Measurements from ENCODE around the gene PSMB7. TPM values are rescaled to one million over a fixed set of nuclear protein-coding genes. Genes with fewer than 3 reads are reported as not detected.

The PSMB7 gene
- total RNA-seq, 6 experiments from 2014 or later: 220 to 267 (median 263) TPM

DNA sequence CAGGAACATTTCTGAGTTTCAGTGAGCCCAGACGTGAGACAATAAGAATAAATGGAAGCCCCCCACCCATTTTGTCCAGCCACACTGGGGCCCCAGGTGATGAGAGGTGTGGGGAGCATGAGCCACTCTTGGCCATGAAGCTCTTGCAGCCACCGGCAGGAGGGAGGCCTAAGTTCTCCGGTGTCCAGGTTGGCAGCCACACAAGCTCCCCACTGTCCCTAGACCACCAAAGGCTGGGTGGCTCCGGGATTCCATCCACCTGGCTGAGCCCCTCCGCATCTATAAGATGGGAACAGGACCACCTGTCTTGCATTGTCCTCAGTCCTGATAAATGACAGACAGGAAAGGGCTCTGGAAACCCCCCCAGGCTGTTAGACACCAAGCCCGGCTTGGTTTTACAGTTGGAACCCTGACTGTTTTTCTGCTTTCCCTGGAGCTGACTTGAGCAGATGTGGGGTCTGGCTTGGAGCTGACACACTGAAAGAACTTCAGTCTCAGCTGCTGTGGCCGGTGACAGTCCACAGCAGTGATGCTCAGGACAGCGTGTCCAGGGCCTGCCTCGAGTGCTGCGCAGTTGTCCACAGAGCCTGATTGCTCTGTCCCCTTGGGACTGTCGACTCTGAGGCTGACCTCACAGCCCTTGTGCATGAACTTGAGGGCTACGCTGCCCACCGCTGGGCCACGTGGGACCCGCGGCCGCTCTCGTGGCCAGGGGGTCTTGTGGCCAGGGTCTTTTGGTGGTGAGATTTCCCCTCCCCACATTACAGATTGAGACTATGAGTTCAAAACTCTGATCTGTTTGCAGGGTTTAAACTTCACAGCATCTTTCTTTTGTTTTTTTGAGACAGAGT is 74.8 kb downstream of the PSMB7 start:
- peaks cover 28% of the 10 kb centered on the region for H3K4me1 Mint-ChIP-seq (ENCODE audit: low read depth)
- no peak for DNase-seq
- H3K36me3 Mint-ChIP-seq (ENCODE audit: low read depth): peaks cover 37% of the 10 kb centered on the region
- peak overlapping the region; percentile 45; the same call in 1 of the 2 replicates for H3K27ac Mint-ChIP-seq
- TF ChIP-seq, protein P1, sequence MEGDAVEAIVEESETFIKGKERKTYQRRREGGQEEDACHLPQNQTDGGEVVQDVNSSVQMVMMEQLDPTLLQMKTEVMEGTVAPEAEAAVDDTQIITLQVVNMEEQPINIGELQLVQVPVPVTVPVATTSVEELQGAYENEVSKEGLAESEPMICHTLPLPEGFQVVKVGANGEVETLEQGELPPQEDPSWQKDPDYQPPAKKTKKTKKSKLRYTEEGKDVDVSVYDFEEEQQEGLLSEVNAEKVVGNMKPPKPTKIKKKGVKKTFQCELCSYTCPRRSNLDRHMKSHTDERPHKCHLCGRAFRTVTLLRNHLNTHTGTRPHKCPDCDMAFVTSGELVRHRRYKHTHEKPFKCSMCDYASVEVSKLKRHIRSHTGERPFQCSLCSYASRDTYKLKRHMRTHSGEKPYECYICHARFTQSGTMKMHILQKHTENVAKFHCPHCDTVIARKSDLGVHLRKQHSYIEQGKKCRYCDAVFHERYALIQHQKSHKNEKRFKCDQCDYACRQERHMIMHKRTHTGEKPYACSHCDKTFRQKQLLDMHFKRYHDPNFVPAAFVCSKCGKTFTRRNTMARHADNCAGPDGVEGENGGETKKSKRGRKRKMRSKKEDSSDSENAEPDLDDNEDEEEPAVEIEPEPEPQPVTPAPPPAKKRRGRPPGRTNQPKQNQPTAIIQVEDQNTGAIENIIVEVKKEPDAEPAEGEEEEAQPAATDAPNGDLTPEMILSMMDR (IDR thresholded peaks at IDR 0.05): no peak
- no peaks in the 10 kb centered on the region for H3K9me3 Mint-ChIP-seq
- H3K27me3 Mint-ChIP-seq (ENCODE audit: insufficient read depth): peaks cover 10% of the 10 kb centered on the region
- no peak overlapping the region for H3K4me3 Mint-ChIP-seq

DNA sequence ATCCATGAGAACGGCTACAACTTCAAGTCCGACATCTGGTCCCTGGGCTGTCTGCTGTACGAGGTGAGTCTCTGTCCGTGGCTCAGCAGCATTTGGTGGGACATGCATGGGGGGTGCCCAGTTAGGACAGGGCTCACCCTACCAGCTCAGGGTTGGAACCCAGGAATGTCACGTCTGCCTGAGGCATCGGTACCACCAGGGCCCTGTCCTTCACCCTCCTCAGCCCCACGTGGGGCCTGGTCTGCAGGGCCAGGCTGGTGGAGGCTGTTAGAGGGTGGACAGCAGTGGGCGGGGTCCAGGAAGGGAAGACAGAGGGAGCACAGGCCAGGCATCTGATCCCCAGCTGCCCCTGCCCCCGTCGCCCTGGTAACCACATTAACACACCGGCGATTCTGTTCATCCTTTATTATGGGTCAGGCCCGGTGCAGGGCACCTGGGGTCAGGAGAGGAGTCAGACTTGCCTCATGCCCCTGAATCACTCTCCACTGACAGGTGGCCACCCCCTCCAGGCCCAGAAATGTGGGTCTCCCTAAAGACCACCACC is 75.6 kb downstream of the PSMB7 start:
- no peaks in the 10 kb centered on the region for H3K9me3 Mint-ChIP-seq
- peaks cover 28% of the 10 kb centered on the region for H3K4me1 Mint-ChIP-seq (ENCODE audit: low read depth)
- TF ChIP-seq, protein P1 (IDR thresholded peaks at IDR 0.05): no peak
- no peak for DNase-seq
- H3K27ac Mint-ChIP-seq: peak overlapping the region; percentile 45; the same call in 1 of the 2 replicates
- peaks cover 10% of the 10 kb centered on the region for H3K27me3 Mint-ChIP-seq (ENCODE audit: insufficient read depth)
- H3K36me3 Mint-ChIP-seq (ENCODE audit: low read depth): peaks cover 38% of the 10 kb centered on the region
- no peak overlapping the region for H3K4me3 Mint-ChIP-seq

DNA sequence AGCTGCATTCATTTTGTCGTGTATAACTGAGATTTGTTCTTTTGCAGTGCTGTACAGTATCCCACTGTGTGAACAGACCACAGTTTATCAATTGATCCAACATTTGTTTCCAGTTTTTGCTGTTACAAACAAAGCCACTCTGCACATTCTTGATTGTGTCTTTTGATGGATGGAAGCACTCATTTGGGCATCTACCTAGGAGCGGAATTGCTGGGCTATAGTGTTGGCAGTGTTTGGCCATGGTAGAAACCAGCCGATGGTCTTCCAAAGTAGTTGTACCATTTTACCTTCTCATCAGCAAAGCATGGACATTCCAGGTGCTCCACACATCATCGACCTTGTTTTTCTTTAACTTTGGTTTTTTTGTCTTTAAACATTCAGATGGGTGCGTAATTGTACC is 77.7 kb downstream of the PSMB7 start:
- no peak overlapping the region for H3K27ac Mint-ChIP-seq
- TF ChIP-seq, protein P1 (IDR thresholded peaks at IDR 0.05): no peak
- H3K4me1 Mint-ChIP-seq (ENCODE audit: low read depth): peaks cover 12% of the 10 kb centered on the region
- H3K4me3 Mint-ChIP-seq: no peak overlapping the region
- H3K27me3 Mint-ChIP-seq (ENCODE audit: insufficient read depth): peaks cover under 1% of the 10 kb centered on the region
- H3K9me3 Mint-ChIP-seq: no peaks in the 10 kb centered on the region
- no peak for DNase-seq
- peaks cover 33% of the 10 kb centered on the region for H3K36me3 Mint-ChIP-seq (ENCODE audit: low read depth)

DNA sequence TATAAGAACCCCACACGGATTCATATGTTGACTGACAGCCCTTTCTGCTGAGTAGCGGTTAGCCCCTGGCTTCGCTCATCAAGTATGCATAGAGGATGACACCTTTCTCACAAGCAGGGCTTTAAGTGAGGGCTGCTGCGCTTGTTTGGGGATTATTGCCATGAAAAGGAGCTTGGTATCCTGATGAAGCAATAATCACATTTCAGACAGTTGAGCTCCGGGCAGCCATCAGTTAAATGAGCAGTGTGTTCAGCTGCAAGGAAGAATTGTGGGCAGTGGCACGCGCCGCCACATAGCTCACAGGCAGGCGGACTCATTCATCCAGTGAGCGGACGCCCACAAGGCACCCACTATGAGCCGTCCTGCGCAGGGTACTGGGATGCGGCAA is 79.9 kb downstream of the PSMB7 start:
- TF ChIP-seq, protein P1 (IDR thresholded peaks at IDR 0.05): no peak
- Mint-ChIP-seq H3K9me3 (no peaks in the 10 kb centered on the region), H3K4me1 (ENCODE audit: low read depth) (no peaks in the 10 kb centered on the region), H3K4me3 (no peak overlapping the region), H3K27ac (no peak overlapping the region), H3K27me3 (ENCODE audit: insufficient read depth) (no peaks in the 10 kb centered on the region; the same call in none of the 2 replicates), H3K36me3 (ENCODE audit: low read depth) (peaks cover 36% of the 10 kb centered on the region)
- no peak for DNase-seq

DNA sequence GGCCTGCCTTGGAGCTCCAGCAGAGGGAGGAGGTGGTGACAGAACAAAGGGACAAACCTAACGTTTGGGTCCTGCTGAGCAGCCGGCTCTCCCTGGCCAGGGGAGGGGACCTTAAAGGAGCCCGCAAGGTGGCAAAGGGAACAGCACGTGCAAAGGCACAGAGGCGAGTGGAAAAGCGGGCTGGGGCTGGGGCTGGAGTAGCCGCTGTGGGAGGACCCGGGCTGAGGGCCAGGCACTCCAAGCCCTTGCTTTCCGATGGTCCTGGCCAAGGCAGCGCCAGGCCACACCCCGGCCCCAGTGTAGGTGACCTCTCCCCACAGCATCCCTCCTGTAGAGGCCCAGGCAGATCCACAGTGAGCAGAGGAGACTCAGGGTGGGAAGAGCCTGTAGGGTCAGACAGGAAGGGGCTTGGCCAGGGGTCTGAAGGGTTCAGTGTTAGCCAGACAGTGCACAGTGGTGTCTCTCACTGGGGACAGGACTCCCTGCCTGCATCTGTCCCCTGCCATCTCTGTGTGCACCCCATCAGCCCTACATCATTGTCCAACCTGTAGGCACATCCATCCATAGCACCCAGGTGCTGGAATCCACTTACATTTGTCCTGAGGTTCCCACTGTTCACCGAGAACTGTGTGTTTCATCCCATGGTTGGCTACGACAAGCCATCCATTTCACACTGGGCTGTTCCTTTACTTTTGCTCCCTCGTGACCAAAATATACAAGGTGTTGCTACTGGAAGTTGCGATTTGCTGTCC is 80.5 kb downstream of the PSMB7 start:
- Mint-ChIP-seq H3K4me1 (ENCODE audit: low read depth) (no peaks in the 10 kb centered on the region), H3K4me3 (no peak overlapping the region), H3K9me3 (no peaks in the 10 kb centered on the region), H3K36me3 (ENCODE audit: low read depth) (peaks cover 36% of the 10 kb centered on the region), H3K27ac (no peak overlapping the region), H3K27me3 (ENCODE audit: insufficient read depth) (no peaks in the 10 kb centered on the region; the same call in none of the 2 replicates)
- TF ChIP-seq, protein P1 (IDR thresholded peaks at IDR 0.05): no peak
- DNase-seq: no peak
